Brain microvascular endothelial cell (primary cell): ENCODE results near the gene CCDC15.
"Not testable (repeated sequence)": the region's sequence is repeated elsewhere in the genome, so short reads cannot be mapped to it uniquely, and the experiment has no call there.

Experiments used
- DNase-seq: peaks from one replicate; pipeline ENCODE4 v3.0.0-alpha.2; 2020
- H3K27ac ChIP-seq: fragments of 250-450 bp; sonication (Bioruptor Pico); 2 replicates; pipeline ENCODE4 v1.5.1; 2020; ENCODE audit warnings: mild to moderate bottlenecking, moderate library complexity
- H3K27me3 ChIP-seq: fragments of 250-450 bp; sonication (Bioruptor Pico); replicated peaks from 2 replicates; pipeline ENCODE4 v1.5.1; 2020; ENCODE audit warnings: mild to moderate bottlenecking
- H3K36me3 ChIP-seq: fragments of 250-450 bp; sonication (Bioruptor Pico); replicated peaks from 2 replicates; pipeline ENCODE4 v1.5.1; 2020; ENCODE audit warnings: mild to moderate bottlenecking
- H3K4me3 ChIP-seq: 2 replicates; pipeline ENCODE4 v1.5.1; 2011; ENCODE audit warnings: low read depth, mild to moderate bottlenecking, control low read depth, low read length, moderate library complexity
- CTCF ChIP-seq: IDR thresholded peaks from 2 replicates; pipeline ENCODE4 v1.5.1; 2011; ENCODE audit warnings: low read depth, mild to moderate bottlenecking, moderate library complexity, low read length, control low read depth, inconsistent platforms; ENCODE audit errors: missing control alignments
- in situ Hi-C: cut with HindIII; loops from 2 replicates; pipeline ENCODE4 v1.10.0; 2017; ENCODE audit warnings: low sequenced_read_pairs, low pct_ligation_motif_present

The CCDC15 gene

DNA sequence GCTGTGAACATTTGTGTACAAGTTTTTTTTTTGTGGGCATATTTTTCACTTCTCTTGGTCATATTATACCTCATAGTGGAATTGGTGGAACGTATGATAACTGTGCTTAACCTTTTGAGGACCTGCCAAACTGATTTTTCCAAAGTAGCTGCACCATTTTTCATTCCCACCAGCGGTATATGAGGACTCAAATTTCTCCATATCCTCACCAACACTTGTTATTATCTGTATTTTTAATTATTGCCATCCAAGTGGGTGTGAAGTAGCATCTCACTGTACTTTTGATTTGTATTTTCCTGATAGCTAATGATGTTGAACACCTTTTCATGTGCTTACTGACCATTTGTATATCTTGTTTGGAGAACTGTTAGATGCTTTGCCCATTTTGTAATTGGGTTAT is 47.8 kb downstream of the CCDC15 start:
- Histone ChIP-seq H3K4me3 (no peak overlapping the region), H3K27me3 (no peaks in the 10 kb centered on the region), H3K27ac (no peak overlapping the region), H3K36me3 (no peaks in the 10 kb centered on the region)
- no peak for TF ChIP-seq CTCF
- in situ Hi-C loops = no loop called here
- no peak for DNase-seq

- H3K27me3 ChIP-seq = no peaks in the 10 kb centered on the region
- H3K36me3 ChIP-seq = no peaks in the 10 kb centered on the region
- H3K4me3 ChIP-seq = no peak overlapping the region
- no peak for TF ChIP-seq CTCF
- no peak overlapping the region for H3K27ac ChIP-seq
- in situ Hi-C loops = no loop called here
- no peak for DNase-seq
Observed at GRCh38 chr11:125005491-125005890, 51.5 kb downstream of the CCDC15 start.

- in situ Hi-C loops = no loop called here
- no peaks in the 10 kb centered on the region for H3K27me3 ChIP-seq
- no peak overlapping the region for H3K4me3 ChIP-seq
- TF ChIP-seq CTCF = no peak
- DNase-seq = no peak
- H3K27ac ChIP-seq = no peak overlapping the region
- no peaks in the 10 kb centered on the region for H3K36me3 ChIP-seq
Observed at GRCh38 chr11:125016413-125016812, 62.4 kb downstream of the CCDC15 start.

- H3K27me3 ChIP-seq = no peaks in the 10 kb centered on the region
- in situ Hi-C loops = no loop called here
- no peak for TF ChIP-seq CTCF
- H3K4me3 ChIP-seq = no peak overlapping the region
- H3K27ac ChIP-seq = no peak overlapping the region
- DNase-seq = no peak
- no peaks in the 10 kb centered on the region for H3K36me3 ChIP-seq
Observed at GRCh38 chr11:125020342-125020741, 66.3 kb downstream of the CCDC15 start.

GRCh38 chr11:125022551-125022950 is 68.5 kb downstream of the CCDC15 start:
- in situ Hi-C loops = no loop called here
- H3K27me3 ChIP-seq = no peaks in the 10 kb centered on the region
- TF ChIP-seq CTCF = no peak

DNA sequence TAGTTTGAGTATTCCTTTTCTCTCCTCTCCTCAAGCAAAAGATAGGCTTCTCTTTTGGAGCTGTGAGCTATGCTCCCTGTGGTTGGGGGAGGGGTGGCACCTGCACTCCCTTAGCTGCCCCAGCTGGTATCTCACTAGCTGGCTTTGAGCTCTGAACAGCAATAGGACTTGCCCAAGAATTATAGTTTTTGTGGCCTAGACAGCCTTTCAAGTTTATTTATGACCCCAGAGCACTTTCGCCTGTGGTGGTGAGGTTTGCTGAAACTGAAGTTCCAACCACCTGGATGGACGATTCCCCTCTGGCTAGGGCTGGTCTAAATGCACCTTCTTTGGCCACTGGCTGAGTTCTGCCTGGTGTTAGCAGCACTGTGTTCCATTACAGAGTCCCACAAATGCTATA is 72.0 kb downstream of the CCDC15 start:
- in situ Hi-C loops = no loop called here
- no peak for TF ChIP-seq CTCF
- DNase-seq = no peak
- Histone ChIP-seq H3K36me3 (no peaks in the 10 kb centered on the region), H3K27me3 (no peaks in the 10 kb centered on the region), H3K27ac (no peak overlapping the region), H3K4me3 (no peak overlapping the region)

More at GRCh38 chr11:125022551-125022950, 68.5 kb downstream of the CCDC15 start:
- H3K27ac ChIP-seq = no peak overlapping the region
- no peak overlapping the region for H3K4me3 ChIP-seq
- no peaks in the 10 kb centered on the region for H3K36me3 ChIP-seq
- no peak for DNase-seq

- DNase-seq, H3K27me3 ChIP-seq, H3K4me3 ChIP-seq, H3K36me3 ChIP-seq, H3K27ac ChIP-seq, in situ Hi-C loops: not testable (repeated sequence)
Observed at GRCh38 chr11:125029431-125029830, 75.4 kb downstream of the CCDC15 start.
